ENCODE measurements around the gene PAM. TPM values are rescaled to one million over a fixed set of nuclear protein-coding genes. Genes with fewer than 3 reads are reported as not detected.

Gene PAM
- total RNA-seq, 2 experiments from 2014 or later = not detected

GRCh38 chr5:102765350-102765749 is 10.2 kb downstream of the PAM start:
- Histone ChIP-seq H3K79me2 (ENCODE audit: insufficient read depth, low read depth, low read length) (no peaks in the 10 kb centered on the region), H3K27ac (ENCODE audit: low read depth, low read length, poor library complexity, severe bottlenecking) (no peak overlapping the region), H3K36me3 (ENCODE audit: insufficient read depth, low read length) (no peaks in the 10 kb centered on the region), H3K4me1 (ENCODE audit: insufficient read depth, low read length, poor library complexity, severe bottlenecking) (no peaks in the 10 kb centered on the region), H3K9me3 (ENCODE audit: low read length) (no peaks in the 10 kb centered on the region), H4K20me1 (ENCODE audit: insufficient read depth, low read length) (no peaks in the 10 kb centered on the region; the same call in 1 of the 2 replicates), H3K4me2 (ENCODE audit: low read length) (no peak overlapping the region), H3K9me2 (ENCODE audit: insufficient read depth, low read length) (no peaks in the 10 kb centered on the region), H3K4me3 (ENCODE audit: low read depth, low read length, poor library complexity, severe bottlenecking) (no peak overlapping the region), H2AFZ (ENCODE audit: low read length) (no peak overlapping the region)
- intact Hi-C loops (cut with micrococcal nuclease; ENCODE audit: unreplicated experiment) = no loop called here
- DNase-seq (ENCODE audit: low spot score) = no peak
- ChIA-PET POLR2A (no interaction called here), CTCF (ENCODE audit: unreplicated experiment) (no interaction called here)
- BruUV-seq (replicated peaks) = no TSS peak
- TF ChIP-seq, protein P1, sequence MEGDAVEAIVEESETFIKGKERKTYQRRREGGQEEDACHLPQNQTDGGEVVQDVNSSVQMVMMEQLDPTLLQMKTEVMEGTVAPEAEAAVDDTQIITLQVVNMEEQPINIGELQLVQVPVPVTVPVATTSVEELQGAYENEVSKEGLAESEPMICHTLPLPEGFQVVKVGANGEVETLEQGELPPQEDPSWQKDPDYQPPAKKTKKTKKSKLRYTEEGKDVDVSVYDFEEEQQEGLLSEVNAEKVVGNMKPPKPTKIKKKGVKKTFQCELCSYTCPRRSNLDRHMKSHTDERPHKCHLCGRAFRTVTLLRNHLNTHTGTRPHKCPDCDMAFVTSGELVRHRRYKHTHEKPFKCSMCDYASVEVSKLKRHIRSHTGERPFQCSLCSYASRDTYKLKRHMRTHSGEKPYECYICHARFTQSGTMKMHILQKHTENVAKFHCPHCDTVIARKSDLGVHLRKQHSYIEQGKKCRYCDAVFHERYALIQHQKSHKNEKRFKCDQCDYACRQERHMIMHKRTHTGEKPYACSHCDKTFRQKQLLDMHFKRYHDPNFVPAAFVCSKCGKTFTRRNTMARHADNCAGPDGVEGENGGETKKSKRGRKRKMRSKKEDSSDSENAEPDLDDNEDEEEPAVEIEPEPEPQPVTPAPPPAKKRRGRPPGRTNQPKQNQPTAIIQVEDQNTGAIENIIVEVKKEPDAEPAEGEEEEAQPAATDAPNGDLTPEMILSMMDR (conservative IDR thresholded peaks at IDR 0.05; ENCODE audit: low read length) = no peak
- no peak for TF ChIP-seq EZH2phosphoT487 (IDR thresholded peaks at IDR 0.05; ENCODE audit: borderline replicate concordance, low read depth, low read length)

- H3K79me2 ChIP-seq (ENCODE audit: insufficient read depth, low read depth, low read length) = no peaks in the 10 kb centered on the region
- POLR2A ChIA-PET = no interaction called here
- no peak for DNase-seq (ENCODE audit: low spot score)
- H3K4me3 ChIP-seq (ENCODE audit: low read depth, low read length, poor library complexity, severe bottlenecking) = no peak overlapping the region
- H3K9me2 ChIP-seq (ENCODE audit: insufficient read depth, low read length) = no peaks in the 10 kb centered on the region
- no peak overlapping the region for H3K27ac ChIP-seq (ENCODE audit: low read depth, low read length, poor library complexity, severe bottlenecking)
- CTCF ChIA-PET (ENCODE audit: unreplicated experiment) = no interaction called here
- H3K4me1 ChIP-seq (ENCODE audit: insufficient read depth, low read length, poor library complexity, severe bottlenecking) = no peaks in the 10 kb centered on the region
- H2AFZ ChIP-seq (ENCODE audit: low read length) = no peak overlapping the region
- no peaks in the 10 kb centered on the region for H3K36me3 ChIP-seq (ENCODE audit: insufficient read depth, low read length)
- H3K4me2 ChIP-seq (ENCODE audit: low read length) = no peak overlapping the region
- no peaks in the 10 kb centered on the region; the same call in 1 of the 2 replicates for H4K20me1 ChIP-seq (ENCODE audit: insufficient read depth, low read length)
- intact Hi-C loops (cut with micrococcal nuclease; ENCODE audit: unreplicated experiment) = no loop called here
- no peaks in the 10 kb centered on the region for H3K9me3 ChIP-seq (ENCODE audit: low read length)
- TF ChIP-seq EZH2phosphoT487 (IDR thresholded peaks at IDR 0.05; ENCODE audit: borderline replicate concordance, low read depth, low read length) = no peak
- TF ChIP-seq, protein P1 (conservative IDR thresholded peaks at IDR 0.05; ENCODE audit: low read length) = no peak
- no TSS peak for BruUV-seq (replicated peaks)
Measured at GRCh38 chr5:102766295-102767090, 11.4 kb downstream of the PAM start.

- no peak overlapping the region for H3K27ac ChIP-seq (ENCODE audit: low read depth, low read length, poor library complexity, severe bottlenecking)
- no peaks in the 10 kb centered on the region for H3K4me1 ChIP-seq (ENCODE audit: insufficient read depth, low read length, poor library complexity, severe bottlenecking)
- intact Hi-C loops (cut with micrococcal nuclease; ENCODE audit: unreplicated experiment) = no loop called here
- H3K79me2 ChIP-seq (ENCODE audit: insufficient read depth, low read depth, low read length) = no peaks in the 10 kb centered on the region
- no peak overlapping the region for H3K4me3 ChIP-seq (ENCODE audit: low read depth, low read length, poor library complexity, severe bottlenecking)
- CTCF ChIA-PET (ENCODE audit: unreplicated experiment) = no interaction called here
- no peaks in the 10 kb centered on the region for H3K9me3 ChIP-seq (ENCODE audit: low read length)
- no peaks in the 10 kb centered on the region for H3K9me2 ChIP-seq (ENCODE audit: insufficient read depth, low read length)
- no peak for DNase-seq (ENCODE audit: low spot score)
- H4K20me1 ChIP-seq (ENCODE audit: insufficient read depth, low read length) = no peaks in the 10 kb centered on the region; the same call in 1 of the 2 replicates
- TF ChIP-seq, protein P1 (conservative IDR thresholded peaks at IDR 0.05; ENCODE audit: low read length) = no peak
- TF ChIP-seq EZH2phosphoT487 (IDR thresholded peaks at IDR 0.05; ENCODE audit: borderline replicate concordance, low read depth, low read length) = no peak
- no peaks in the 10 kb centered on the region for H3K36me3 ChIP-seq (ENCODE audit: insufficient read depth, low read length)
- H3K4me2 ChIP-seq (ENCODE audit: low read length) = no peak overlapping the region
- POLR2A ChIA-PET = no interaction called here
- BruUV-seq (replicated peaks) = no TSS peak
- no peak overlapping the region for H2AFZ ChIP-seq (ENCODE audit: low read length)
Measured at GRCh38 chr5:102767862-102768261, 12.8 kb downstream of the PAM start.

Measured in OCI-LY7 (cell line).